ENCODE results near the gene TRIM71. TPM values are rescaled to one million over a fixed set of nuclear protein-coding genes. Genes with fewer than 3 reads are reported as not detected.
"Not testable (repeated sequence)": the region's sequence is repeated elsewhere in the genome, so short reads cannot be mapped to it uniquely, and the experiment has no call there.

The TRIM71 gene
- polyA plus RNA-seq, 1 donor, result 10.4 TPM

DNA sequence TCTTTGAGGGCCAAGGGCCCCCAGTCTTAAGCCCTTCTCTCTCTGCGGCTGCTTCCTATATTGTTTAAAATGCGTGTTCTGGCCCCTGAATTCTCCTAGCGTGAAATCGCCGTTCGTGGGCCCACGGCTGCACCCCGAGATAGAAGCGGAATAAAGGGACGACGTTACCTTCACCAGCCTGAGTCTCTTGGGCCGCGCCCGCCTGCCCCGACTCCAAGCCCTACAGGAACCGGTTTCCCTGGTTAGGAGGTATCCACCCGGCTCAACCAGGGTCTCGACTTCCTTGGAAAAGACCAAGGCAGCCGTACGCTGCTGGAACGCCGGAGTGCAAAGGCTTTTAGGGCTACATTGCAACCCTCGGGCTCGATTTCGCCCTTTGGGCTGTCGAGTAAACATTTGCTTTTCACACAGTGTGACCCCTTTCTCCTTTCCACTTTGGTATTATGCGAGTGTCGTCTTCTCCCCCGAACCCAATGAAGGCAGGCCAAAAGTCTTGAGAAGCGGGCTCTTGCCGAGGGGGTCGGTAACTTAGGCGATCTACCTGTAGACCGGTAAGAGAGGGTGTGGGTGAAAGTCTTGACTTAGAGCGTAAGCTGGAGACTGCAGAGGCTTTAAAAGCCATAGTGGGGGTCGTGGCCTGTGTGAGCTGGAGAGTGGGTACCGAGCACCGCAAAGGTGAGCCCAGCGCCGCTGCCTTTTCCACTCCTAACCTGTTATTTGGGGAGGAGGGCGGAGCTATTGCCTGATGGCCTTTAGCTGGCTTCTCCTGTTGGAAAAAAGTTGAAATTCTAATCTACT lies 2.0 kb downstream of the TRIM71 start:
- DNase-seq, result peak; percentile 19

- no peak for DNase-seq
Measured at GRCh38 chr3:32820430-32820829, 2.6 kb downstream of the TRIM71 start.

DNA sequence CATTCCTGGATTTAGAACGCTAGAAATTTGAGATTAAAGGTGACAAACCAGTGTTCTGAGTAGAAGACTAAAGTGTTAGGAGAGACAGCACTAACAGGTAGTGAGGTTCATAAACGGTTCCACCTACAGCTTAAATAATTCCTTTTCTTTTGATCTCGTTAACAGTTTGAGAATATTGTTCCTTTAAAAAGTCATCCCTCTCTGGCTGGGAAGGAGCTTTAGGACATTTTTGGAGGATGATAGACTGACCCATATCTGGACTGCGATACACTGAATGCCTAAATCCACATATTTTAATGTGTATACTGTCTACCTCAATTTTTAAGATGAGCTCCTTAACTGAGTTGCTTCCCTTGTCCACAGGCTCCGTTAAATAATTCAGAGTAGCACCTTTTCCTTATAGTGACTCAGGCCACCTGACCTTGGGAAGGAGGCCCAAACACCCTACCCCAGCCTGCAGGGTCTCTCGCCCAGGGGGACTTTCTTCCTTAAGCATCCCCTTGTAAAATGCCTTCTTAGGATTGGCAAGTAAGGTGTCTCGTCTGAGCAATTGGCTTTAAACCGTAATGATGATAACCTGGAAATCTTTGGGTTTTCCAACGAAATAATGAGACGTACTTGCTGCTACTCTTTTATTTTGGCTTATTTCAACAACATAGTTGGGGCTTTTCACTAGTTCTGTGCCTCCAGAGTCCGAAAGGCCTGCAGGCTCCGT lies 3.3 kb downstream of the TRIM71 start:
- no peak for DNase-seq

- DNase-seq, result no peak
Measured at GRCh38 chr3:32821686-32822296, 4.0 kb downstream of the TRIM71 start.

GRCh38 chr3:32822609-32823498 lies 5.1 kb downstream of the TRIM71 start:
- DNase-seq, result no peak

GRCh38 chr3:32823641-32824184 lies 5.9 kb downstream of the TRIM71 start:
- DNase-seq, result not testable (repeated sequence)

GRCh38 chr3:32825601-32826375 lies 8.0 kb downstream of the TRIM71 start:
- no peak for DNase-seq

DNA sequence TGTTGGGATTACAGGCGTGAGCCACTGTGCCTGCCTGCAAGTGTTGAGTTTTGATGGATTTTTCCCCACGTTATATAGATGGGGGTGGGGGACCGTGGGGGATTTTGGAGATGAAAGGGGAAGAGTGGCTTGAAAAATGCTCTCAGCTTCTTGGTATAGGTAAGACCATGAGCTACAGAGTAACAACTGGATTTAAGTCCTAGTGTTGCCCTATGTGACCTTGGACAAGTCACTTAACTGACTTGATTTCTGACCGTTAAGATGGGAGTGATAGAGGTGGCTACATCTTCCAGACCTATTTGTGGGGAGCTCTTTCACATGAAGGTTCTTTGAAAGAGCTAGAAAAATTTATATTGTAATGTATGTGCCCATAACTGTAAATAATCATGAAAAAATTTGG lies 13.3 kb downstream of the TRIM71 start:
- DNase-seq, result no peak

GRCh38 chr3:32831791-32832190 lies 14.0 kb downstream of the TRIM71 start:
- DNase-seq, result no peak

GRCh38 chr3:32832193-32832592 lies 14.4 kb downstream of the TRIM71 start:
- no peak for DNase-seq

- no peak for DNase-seq
Measured at GRCh38 chr3:32835049-32835371, 17.2 kb downstream of the TRIM71 start.

DNA sequence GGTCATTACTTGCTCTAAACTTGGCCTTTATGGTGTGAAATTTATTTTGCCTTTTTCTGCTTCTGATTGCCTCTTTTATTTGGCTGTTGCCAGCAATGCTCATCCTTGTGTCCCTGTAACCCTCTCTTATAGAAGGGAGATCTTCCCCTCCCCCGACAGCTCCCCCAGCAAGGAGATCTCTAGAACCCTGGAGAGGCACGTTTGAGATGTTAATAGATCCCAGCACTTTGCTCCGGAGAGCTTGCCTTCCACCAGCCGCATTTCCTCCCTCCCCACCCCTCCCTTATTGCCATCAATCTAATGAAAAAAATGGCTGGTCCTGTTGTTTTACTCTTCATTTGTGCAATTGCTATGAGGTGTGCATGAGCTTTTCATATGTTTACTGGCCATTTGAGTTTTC lies 18.2 kb downstream of the TRIM71 start:
- no peak for DNase-seq

DNA sequence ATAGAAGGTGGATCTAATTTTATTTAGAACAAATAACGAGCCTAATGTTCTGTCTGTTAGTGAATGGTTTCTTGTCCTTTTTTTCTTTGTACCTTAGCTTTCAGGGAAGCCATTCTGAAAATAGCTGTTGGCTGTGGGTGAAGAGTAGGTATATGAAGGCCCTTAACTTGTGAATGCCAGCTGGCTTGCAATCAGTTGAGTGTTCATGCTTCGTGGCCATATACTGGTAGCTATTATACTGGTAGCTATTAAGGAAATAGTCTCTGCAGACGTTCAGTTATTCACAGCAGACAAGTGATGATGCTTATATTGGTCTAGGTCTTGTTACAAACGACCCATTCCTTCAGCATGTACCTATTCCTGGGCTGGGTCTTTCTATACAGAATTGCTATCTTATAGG lies 18.8 kb downstream of the TRIM71 start:
- DNase-seq, result no peak

GRCh38 chr3:32837366-32837765 lies 19.6 kb downstream of the TRIM71 start:
- DNase-seq, result no peak

- DNase-seq, result no peak
Measured at GRCh38 chr3:32837789-32838188, 20.0 kb downstream of the TRIM71 start.

DNA sequence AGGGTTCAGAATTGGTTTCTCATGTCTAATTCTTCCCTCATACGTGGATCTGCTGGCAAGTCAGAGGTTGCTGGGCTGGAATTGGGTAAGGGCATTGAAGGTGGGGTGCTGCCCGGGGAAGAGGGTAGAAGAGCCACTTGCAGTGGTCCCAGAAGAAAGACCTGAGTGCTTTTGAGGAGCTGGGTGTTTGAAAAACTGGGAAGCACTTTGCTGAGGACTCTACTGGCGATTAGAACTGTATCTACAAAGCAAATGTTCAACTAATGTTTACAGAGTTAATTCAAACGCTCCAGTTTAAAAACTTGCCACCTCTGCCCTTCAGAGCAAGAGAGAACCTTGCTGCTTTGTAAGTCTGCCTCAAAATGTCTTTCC lies 21.9 kb downstream of the TRIM71 start:
- no peak for DNase-seq

DNA sequence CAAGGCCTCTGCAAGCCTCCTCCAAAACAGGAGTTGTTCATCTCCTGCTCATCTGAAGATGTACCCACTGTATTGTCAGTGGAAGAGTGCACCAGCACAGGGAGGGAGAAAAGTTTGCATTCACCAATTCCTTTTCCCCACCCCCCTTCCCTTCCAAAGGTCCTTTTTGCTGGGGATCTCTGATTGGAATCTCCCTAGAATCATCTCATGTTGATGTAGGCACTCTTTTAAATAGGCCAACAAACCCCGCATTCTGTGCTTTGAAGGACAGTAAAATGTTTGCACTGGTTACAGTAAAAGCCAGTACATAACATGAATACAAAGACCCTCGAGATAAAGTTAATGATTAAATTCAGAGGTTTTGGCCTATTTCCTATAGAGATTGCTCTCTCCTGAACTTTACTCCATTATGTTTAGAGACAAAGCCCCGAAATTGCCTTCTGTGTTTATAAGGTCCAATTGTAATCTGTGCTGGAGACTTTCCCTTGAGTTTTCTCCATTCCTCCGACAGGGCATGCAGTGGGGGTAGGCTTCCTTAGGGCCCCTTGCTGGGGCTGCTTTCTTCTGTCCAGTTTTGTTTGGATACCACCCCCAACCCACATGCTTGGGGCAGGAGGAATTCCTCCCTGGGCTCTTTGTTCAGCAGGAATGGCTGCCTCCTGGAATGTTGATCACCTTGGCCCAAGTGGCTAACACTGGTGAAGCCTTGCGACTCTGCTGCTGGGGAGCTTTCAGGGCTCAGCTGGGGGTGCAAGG lies 22.5 kb downstream of the TRIM71 start:
- no peak for DNase-seq

- DNase-seq, result no peak
Measured at GRCh38 chr3:32841341-32841740, 23.5 kb downstream of the TRIM71 start.

DNA sequence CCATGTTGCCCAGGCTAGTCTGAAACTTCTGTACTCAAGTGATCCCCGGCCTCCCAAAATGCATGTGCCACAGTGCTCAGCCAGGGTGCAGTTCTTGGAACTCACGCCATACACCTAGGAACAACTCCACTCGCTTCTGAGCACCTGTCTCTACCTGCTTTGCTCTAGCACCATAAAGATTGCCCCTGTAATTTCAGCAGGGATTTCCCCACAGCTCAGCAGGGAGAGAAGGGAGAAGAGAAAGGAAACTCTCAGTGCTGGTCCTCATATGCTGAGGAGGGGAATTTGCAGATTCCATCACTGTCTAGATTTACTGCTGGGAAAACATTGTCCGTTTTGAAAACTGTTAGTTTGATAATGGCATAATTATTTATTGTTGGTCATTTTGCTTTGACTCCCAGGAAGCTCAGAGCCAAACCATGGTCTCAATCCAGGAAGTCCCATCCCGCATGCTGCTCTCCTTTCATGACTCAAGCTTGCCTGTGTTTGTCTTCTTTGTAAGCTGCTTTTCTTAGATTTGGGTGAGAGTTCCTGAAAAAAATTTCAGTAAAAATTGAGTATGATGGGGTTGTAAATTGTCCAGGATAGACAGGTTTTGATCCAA lies 24.2 kb downstream of the TRIM71 start:
- DNase-seq, result no peak

DNA sequence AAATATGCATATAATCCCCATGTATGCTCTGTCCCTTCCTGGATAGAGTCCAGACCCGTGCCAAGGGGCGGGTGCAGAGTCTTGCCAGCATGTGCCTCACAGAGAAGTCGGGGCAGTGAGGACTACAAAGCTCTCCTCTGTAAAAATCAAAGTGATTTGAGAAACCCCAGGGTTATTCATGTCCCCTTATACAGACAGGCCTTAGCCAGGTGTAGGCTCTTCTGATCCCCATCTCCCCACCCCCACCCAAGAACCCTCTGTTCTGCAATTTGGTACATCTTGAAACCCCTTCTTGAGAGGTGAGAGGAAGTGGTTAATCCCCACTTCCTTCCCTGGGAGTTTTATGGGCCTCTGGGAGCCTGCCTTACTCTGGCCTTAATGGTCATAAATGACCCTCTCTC lies 24.7 kb downstream of the TRIM71 start:
- DNase-seq, result no peak

All from left kidney (tissue), 2 donors.